H1 (cell line): ENCODE measurements around the gene ACMSD. TPM values are rescaled to one million over a fixed set of nuclear protein-coding genes. Genes with fewer than 3 reads are reported as not detected.

Experiments
- CTCF ChIA-PET: fragments of 300-600 bp; sonication (Branson Sonifier 250); formaldehyde crosslinking; loops from one replicate; lab custom pipeline; 2021; ENCODE audit not compliant: partially characterized antibody; lab: Charles Lee
- POLR2A ChIA-PET: fragments of 300-600 bp; sonication (Branson Sonifier 250); formaldehyde crosslinking; loops from one replicate; lab custom pipeline; 2021; ENCODE audit warnings: inconsistent platforms; ENCODE audit not compliant: partially characterized antibody; lab: Charles Lee
- DNase-seq, 2 experiments: peaks; one replicate each; pipeline versions ENCODE4 v3.0.0 to v3.0.0-alpha.2; 2010 to 2022; ENCODE audit warnings: low spot score in 2 of 2, low read depth in 1 of 2, mixed read lengths in 1 of 2
- FAIRE-seq: peaks from 2 replicates; lab custom pipeline; 2011; peaks lifted over from hg19 to GRCh38; lab: Jason Lieb, UNC
- H2AFZ ChIP-seq: 2 replicates; pipeline ENCODE4 v1.8.1; 2012; ENCODE audit warnings: low read length, inconsistent platforms
- H2AK5ac ChIP-seq: 2 replicates; pipeline ENCODE4 v1.6.1; 2013; ENCODE audit warnings: low read depth, low read length
- H2BK120ac ChIP-seq: replicated peaks from 2 replicates; pipeline ENCODE3; 2013; ENCODE audit warnings: low read depth, low read length, inconsistent platforms
- H2BK12ac ChIP-seq: 2 replicates; pipeline ENCODE4 v1.6.1; 2013; ENCODE audit warnings: low read depth, low read length
- H2BK15ac ChIP-seq: 2 replicates; pipeline ENCODE4 v1.6.1; 2013; ENCODE audit warnings: low read length
- H2BK20ac ChIP-seq: 2 replicates; pipeline ENCODE4 v1.6.1; 2013; ENCODE audit warnings: low read length
- H2BK5ac ChIP-seq: 2 replicates; pipeline ENCODE4 v1.6.1; 2013; ENCODE audit warnings: low read depth, low read length
- H3K14ac ChIP-seq: 2 replicates; pipeline ENCODE4 v1.6.1; 2013; ENCODE audit warnings: inconsistent platforms; ENCODE audit not compliant: insufficient read length
- H3K18ac ChIP-seq: 2 replicates; pipeline ENCODE4 v1.6.1; 2013; ENCODE audit warnings: low read length; ENCODE audit errors: extremely low read depth
- H3K23ac ChIP-seq: 2 replicates; pipeline ENCODE4 v1.6.1; 2013; ENCODE audit warnings: inconsistent platforms; ENCODE audit not compliant: insufficient read length
- H3K23me2 ChIP-seq: 2 replicates; pipeline ENCODE4 v1.6.1; 2013; ENCODE audit warnings: low read depth, low read length
- H3K27ac ChIP-seq: 2 replicates; pipeline ENCODE4 v1.6.1; 2011; ENCODE audit warnings: low read depth, low read length, inconsistent platforms
- H3K27me3 ChIP-seq, 4 experiments: replicated peaks in 1 of 4; 1 replicate in 1 of 4; 2 replicates in 3 of 4; pipeline versions ENCODE4 v1.6.1 to v1.8.1; 2011 to 2013; ENCODE audit warnings: low read length in 3 of 4, mild to moderate bottlenecking in 3 of 4, inconsistent platforms in 2 of 4, mixed read lengths in 2 of 4, moderate library complexity in 1 of 4; ENCODE audit not compliant: control insufficient read depth in 3 of 4, insufficient read depth in 3 of 4; ENCODE audit errors: extremely low read depth in 1 of 4
- H3K36me3 ChIP-seq, 4 experiments: 2 replicates each; pipeline versions ENCODE4 v1.6.1 to v1.8.1; 2011 to 2013; ENCODE audit warnings: mild to moderate bottlenecking in 4 of 4, low read length in 3 of 4, moderate library complexity in 2 of 4, control low read depth in 1 of 4, inconsistent platforms in 1 of 4; ENCODE audit not compliant: insufficient read depth in 4 of 4, control insufficient read depth in 2 of 4
- H3K4ac ChIP-seq: replicated peaks from 2 replicates; pipeline ENCODE3; 2013; ENCODE audit warnings: low read length, low read depth, mixed read lengths, inconsistent platforms; ENCODE audit not compliant: insufficient read length
- H3K4me1 ChIP-seq, 4 experiments: replicated peaks in 1 of 4; 1 replicate in 1 of 4; 2 replicates in 3 of 4; pipeline versions ENCODE4 v1.6.1 to v1.8.1; 2011 to 2013; ENCODE audit warnings: low read length in 3 of 4, inconsistent platforms in 2 of 4, mixed read lengths in 1 of 4; ENCODE audit not compliant: insufficient read depth in 4 of 4, control insufficient read depth in 3 of 4
- H3K4me2 ChIP-seq, 2 experiments: 2 replicates each; pipeline versions ENCODE4 v1.6.1 to v1.8.1; 2011 to 2013; ENCODE audit warnings: low read depth in 2 of 2, low read length in 2 of 2, control low read depth in 1 of 2, inconsistent platforms in 1 of 2, mild to moderate bottlenecking in 1 of 2; ENCODE audit not compliant: insufficient read depth in 1 of 2
- H3K4me3 ChIP-seq, 4 experiments: fragments of 200-600, 300-600 bp in 1 of 4; sonication (generic), shearing (Covaris generic), sonication (Bioruptor Twin) in 1 of 4; 2 replicates each; pipeline versions ENCODE4 v1.5.1 to v1.8.1; 2011 to 2016; ENCODE audit warnings: low read length in 4 of 4, low read depth in 3 of 4, control low read depth in 2 of 4, inconsistent platforms in 2 of 4, mild to moderate bottlenecking in 2 of 4, mixed read lengths in 1 of 4, moderate library complexity in 1 of 4; ENCODE audit not compliant: insufficient read depth in 2 of 4; ENCODE audit errors: extremely low read depth in 1 of 4
- H3K56ac ChIP-seq: replicated peaks from 2 replicates; pipeline ENCODE3; 2013; ENCODE audit warnings: low read depth, mild to moderate bottlenecking, mixed read lengths, low read length, inconsistent platforms; ENCODE audit not compliant: insufficient read length
- H3K79me1 ChIP-seq: 2 replicates; pipeline ENCODE4 v1.6.1; 2013; ENCODE audit warnings: low read depth, low read length, control low read depth
- H3K79me2 ChIP-seq, 2 experiments: 2 replicates each; pipeline versions ENCODE4 v1.6.1 to v1.8.1; 2012 to 2013; ENCODE audit warnings: low read length in 2 of 2, mild to moderate bottlenecking in 2 of 2, inconsistent platforms in 1 of 2; ENCODE audit not compliant: insufficient read depth in 2 of 2, control insufficient read depth in 1 of 2
- H3K9ac ChIP-seq, 4 experiments: replicated peaks in 1 of 4; 1 replicate in 1 of 4; 2 replicates in 3 of 4; pipeline versions ENCODE4 v1.6.1 to v1.8.1; 2011 to 2013; ENCODE audit warnings: low read depth in 3 of 4, low read length in 3 of 4, control low read depth in 2 of 4, mild to moderate bottlenecking in 2 of 4, moderate library complexity in 2 of 4, inconsistent platforms in 1 of 4; ENCODE audit errors: extremely low read depth in 1 of 4
- H3K9me3 ChIP-seq, 2 experiments: 2 replicates each; pipeline versions ENCODE4 v1.6.1 to v1.8.1; 2012 to 2013; ENCODE audit warnings: mild to moderate bottlenecking in 2 of 2, moderate library complexity in 2 of 2, control low read depth in 1 of 2, inconsistent platforms in 1 of 2, low read depth in 1 of 2, low read length in 1 of 2, mixed read lengths in 1 of 2; ENCODE audit not compliant: insufficient read depth in 2 of 2
- H4K20me1 ChIP-seq, 2 experiments: replicated peaks in 1 of 2; 2 replicates each; pipeline versions ENCODE3 to v1.8.1; 2011 to 2013; ENCODE audit warnings: inconsistent platforms in 2 of 2, low read length in 2 of 2, mild to moderate bottlenecking in 1 of 2; ENCODE audit not compliant: insufficient read depth in 2 of 2, control insufficient read depth in 1 of 2
- H4K5ac ChIP-seq: 2 replicates; pipeline ENCODE4 v1.6.1; 2013; ENCODE audit warnings: low read length, low read depth, mixed read lengths, inconsistent platforms; ENCODE audit not compliant: insufficient read length
- H4K8ac ChIP-seq: 2 replicates; pipeline ENCODE4 v1.8.0; 2013; ENCODE audit warnings: mild to moderate bottlenecking, moderate library complexity, low read length, inconsistent platforms; ENCODE audit not compliant: insufficient read depth; ENCODE audit errors: extremely low read depth
- H4K91ac ChIP-seq: replicated peaks from 2 replicates; pipeline ENCODE3; 2013; ENCODE audit warnings: low read length, mixed read lengths, inconsistent platforms; ENCODE audit not compliant: insufficient read length
- CEBPB ChIP-seq: IDR thresholded peaks from 2 replicates; pipeline ENCODE4 v1.6.1; 2012; ENCODE audit warnings: low read depth, low read length
- GTF2F1 ChIP-seq: IDR thresholded peaks from 2 replicates; pipeline ENCODE4 v1.6.1; 2012; ENCODE audit warnings: low read depth, low read length, improper control_type of control experiment, borderline replicate concordance
- HDAC2 ChIP-seq, 2 experiments: fragments of 300-600 bp in 1 of 2; sonication (generic) in 1 of 2; IDR thresholded peaks; 2 replicates each; pipeline ENCODE4 v1.6.1; 2011 to 2012; ENCODE audit warnings: low read depth in 2 of 2, low read length in 2 of 2, mild to moderate bottlenecking in 2 of 2, moderate library complexity in 2 of 2, borderline replicate concordance in 1 of 2, inconsistent platforms in 1 of 2
- KDM1A ChIP-seq: fragments of 200-600, 300-600 bp; sonication (generic); IDR thresholded peaks from 2 replicates; pipeline ENCODE4 v1.7.1; 2016; ENCODE audit warnings: mild to moderate bottlenecking, low read length, borderline replicate concordance
- KDM5A ChIP-seq: fragments of 200-600 bp; IDR thresholded peaks from 2 replicates; pipeline ENCODE4 v1.7.1; 2012; ENCODE audit warnings: mild to moderate bottlenecking, low read length, inconsistent platforms, mixed read lengths
- POLR2A ChIP-seq, 2 experiments: IDR thresholded peaks; 1 replicate in 1 of 2; 2 replicates in 1 of 2; pipeline ENCODE4 v1.6.1; 2011; ENCODE audit warnings: low read depth in 2 of 2, low read length in 2 of 2, mild to moderate bottlenecking in 2 of 2; ENCODE audit errors: control extremely low read depth in 1 of 2
- SP1 ChIP-seq: IDR thresholded peaks from 2 replicates; pipeline ENCODE4 v1.6.1; 2011; ENCODE audit warnings: low read depth, low read length
- SP2 ChIP-seq: IDR thresholded peaks from 2 replicates; pipeline ENCODE4 v1.6.1; 2012; ENCODE audit warnings: mild to moderate bottlenecking, low read length, inconsistent platforms
- SUZ12 ChIP-seq: fragments of 200-600 bp; sonication (generic); IDR thresholded peaks from 2 replicates; pipeline ENCODE4 v1.6.1; 2012; ENCODE audit warnings: mild to moderate bottlenecking, inconsistent platforms, low read length, moderate library complexity, mixed read lengths
- YY1 ChIP-seq: IDR thresholded peaks from 2 replicates; pipeline ENCODE4 v1.6.1; 2011; ENCODE audit warnings: low read depth, mild to moderate bottlenecking, low read length
- WGBS, 2 experiments: shearing (Covaris generic) in 1 of 2; methylation state at CpG; one replicate each; pipeline versions ENCODE4 v1.1.6 to v1.1.7; 2013 to 2015; ENCODE audit warnings: low lambda C conversion rate in 2 of 2, mixed read lengths in 2 of 2, inconsistent platforms in 1 of 2, low coverage in 1 of 2, missing lambda C conversion rate in 1 of 2; ENCODE audit not compliant: insufficient replicate concordance in 2 of 2, insufficient coverage in 1 of 2, insufficient read length in 1 of 2; ENCODE audit errors: extremely low coverage in 1 of 2, missing lambda C conversion rate in 1 of 2; 5-methylcytosine and 5-hydroxymethylcytosine counted together
- polyA plus RNA-seq, 7 experiments: library from polyadenylated mRNA; depleted of rRNA in 3 of 7; stranded (reverse) in 5 of 7; unstranded in 2 of 7; fragments of >200 nt in 5 of 7; fragments of 200-250 nt in 2 of 7; gene quantifications; 1 replicate in 5 of 7; 2 replicates in 1 of 7; 4 replicates in 1 of 7; pipeline versions ENCODE4 v1.2.1 to v1.2.3, GENCODE V29; 2011 to 2013; ENCODE audit warnings: missing spikeins in 2 of 7, mixed read lengths in 2 of 7
- total RNA-seq: library from RNA; stranded (reverse); fragmentation: NEBNext Ultra II Directional; extraction: Animal tissue kit (Norgen Biotek cat#: 25700); gene quantifications from 2 replicates; pipeline ENCODE4 v1.2.1, GENCODE V29; 2021
- TF ChIP-seq, protein P1 (sequence below): IDR thresholded peaks from 2 replicates; pipeline ENCODE4 v1.6.1; 2011; ENCODE audit warnings: low read depth, mild to moderate bottlenecking, low read length; ENCODE audit not compliant: insufficient read depth
- TF ChIP-seq, protein P2 (sequence below): IDR thresholded peaks from 2 replicates; pipeline ENCODE4 v1.6.1; 2012; ENCODE audit warnings: low read length, inconsistent platforms

ACMSD gene
- total and polyA plus RNA-seq, 2 of the 8 experiments (the other 6 are each of a cell fraction or from before 2014, with no cell fraction given) = not detected

- no peak overlapping the region for H3K4me3 ChIP-seq
- H3K36me3 ChIP-seq = no peaks in the 10 kb centered on the region
- H2BK5ac ChIP-seq = no peak overlapping the region
- no peaks in the 10 kb centered on the region for H3K4me1 ChIP-seq
- no peak overlapping the region for H3K56ac ChIP-seq
- H3K79me1 ChIP-seq = no peaks in the 10 kb centered on the region
- H3K27me3 ChIP-seq = no peaks in the 10 kb centered on the region
- no peak overlapping the region for H3K23ac ChIP-seq
- peaks cover 0 to 2% of the 10 kb centered on the region in 2 experiments for H4K20me1 ChIP-seq
- H3K14ac ChIP-seq = no peak overlapping the region
- no peak for FAIRE-seq
- no peak overlapping the region for H2BK120ac ChIP-seq
- no peaks in the 10 kb centered on the region for H3K79me2 ChIP-seq
- no peak overlapping the region for H4K91ac ChIP-seq
- H2BK20ac ChIP-seq = no peak overlapping the region
- WGBS, 2 experiments = 78% methylated on average over 3 of the region's 3 CpGs; no CpG with 5 or more reads in 1 of the 2 experiments
- H2BK15ac ChIP-seq = no peak overlapping the region
- CTCF ChIA-PET = interaction anchor here (0.9 kb wide), 1 partner anchor 31 kb away, joined by 3 read pairs; no protein-coding TSS in a partner anchor
- H3K4ac ChIP-seq = no peak overlapping the region
- H3K18ac ChIP-seq = no peak overlapping the region
- H3K4me2 ChIP-seq = no peak overlapping the region
- no peak overlapping the region for H4K8ac ChIP-seq
- H3K27ac ChIP-seq = no peak overlapping the region
- POLR2A ChIA-PET = no interaction called here
- no peak overlapping the region for H2BK12ac ChIP-seq
- H3K9ac ChIP-seq = no peak overlapping the region
- H2AK5ac ChIP-seq = no peak overlapping the region
- H3K9me3 ChIP-seq = no peaks in the 10 kb centered on the region
- H4K5ac ChIP-seq = no peak overlapping the region
- H3K23me2 ChIP-seq = no peaks in the 10 kb centered on the region
- no peak overlapping the region for H2AFZ ChIP-seq
- DNase-seq = no peak
- TF ChIP-seq SP2 (no peak), POLR2A (IDR thresholded peaks at IDR 0.05; ENCODE audit: control extremely low read depth in 1 of 2, low read depth in 2 of 2, low read length in 2 of 2) (no peak), SUZ12 (no peak), GTF2F1 (no peak), KDM5A (no peak), YY1 (no peak), SP1 (no peak), KDM1A (no peak), CEBPB (no peak), HDAC2 (IDR thresholded peaks at IDR 0.05; ENCODE audit: borderline replicate concordance in 1 of 2, low read depth in 2 of 2, low read length in 2 of 2) (no peak)
- TF ChIP-seq, protein P1, sequence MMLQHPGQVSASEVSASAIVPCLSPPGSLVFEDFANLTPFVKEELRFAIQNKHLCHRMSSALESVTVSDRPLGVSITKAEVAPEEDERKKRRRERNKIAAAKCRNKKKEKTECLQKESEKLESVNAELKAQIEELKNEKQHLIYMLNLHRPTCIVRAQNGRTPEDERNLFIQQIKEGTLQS = no peak
- TF ChIP-seq, protein P2, sequence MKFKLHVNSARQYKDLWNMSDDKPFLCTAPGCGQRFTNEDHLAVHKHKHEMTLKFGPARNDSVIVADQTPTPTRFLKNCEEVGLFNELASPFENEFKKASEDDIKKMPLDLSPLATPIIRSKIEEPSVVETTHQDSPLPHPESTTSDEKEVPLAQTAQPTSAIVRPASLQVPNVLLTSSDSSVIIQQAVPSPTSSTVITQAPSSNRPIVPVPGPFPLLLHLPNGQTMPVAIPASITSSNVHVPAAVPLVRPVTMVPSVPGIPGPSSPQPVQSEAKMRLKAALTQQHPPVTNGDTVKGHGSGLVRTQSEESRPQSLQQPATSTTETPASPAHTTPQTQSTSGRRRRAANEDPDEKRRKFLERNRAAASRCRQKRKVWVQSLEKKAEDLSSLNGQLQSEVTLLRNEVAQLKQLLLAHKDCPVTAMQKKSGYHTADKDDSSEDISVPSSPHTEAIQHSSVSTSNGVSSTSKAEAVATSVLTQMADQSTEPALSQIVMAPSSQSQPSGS = no peak
Measured at GRCh38 chr2:134862674-134863073, 24.3 kb downstream of the ACMSD start.
